ENCODE results near the gene AP2S1. TPM values are rescaled to one million over a fixed set of nuclear protein-coding genes. Genes with fewer than 3 reads are reported as not detected.
"Not testable (repeated sequence)": the region's sequence is repeated elsewhere in the genome, so short reads cannot be mapped to it uniquely, and the experiment has no call there.

AP2S1 gene
- total RNA-seq, 1 donor from 2014 or later, result 217 TPM

- no peak for DNase-seq (ENCODE audit: extremely low read depth, low read depth, low spot score)
These were observed 6.6 kb downstream of the AP2S1 start for GRCh38 chr19:46844067-46844489.

- no peak for DNase-seq (ENCODE audit: extremely low read depth, low read depth, low spot score)
These were observed 7.9 kb downstream of the AP2S1 start for GRCh38 chr19:46842791-46843190.

- no peak for DNase-seq (ENCODE audit: extremely low read depth, low read depth, low spot score)
These were observed 9.1 kb downstream of the AP2S1 start for GRCh38 chr19:46841458-46842083.

GRCh38 chr19:46840498-46840942, 10.1 kb downstream of the AP2S1 start:
- no peak for DNase-seq (ENCODE audit: extremely low read depth, low read depth, low spot score)

- DNase-seq (ENCODE audit: extremely low read depth, low read depth, low spot score), result no peak
These were observed 10.7 kb downstream of the AP2S1 start for GRCh38 chr19:46839752-46840497.

- no peak for DNase-seq (ENCODE audit: extremely low read depth, low read depth, low spot score)
These were observed 12.5 kb downstream of the AP2S1 start for GRCh38 chr19:46838160-46838559.

GRCh38 chr19:46834984-46835383, 15.7 kb downstream of the AP2S1 start:
- DNase-seq (ENCODE audit: extremely low read depth, low read depth, low spot score), result no peak

- DNase-seq (ENCODE audit: extremely low read depth, low read depth, low spot score), result no peak
These were observed 16.5 kb downstream of the AP2S1 start for GRCh38 chr19:46834121-46834520.

GRCh38 chr19:46830864-46831263, 19.8 kb downstream of the AP2S1 start:
- DNase-seq (ENCODE audit: extremely low read depth, low read depth, low spot score), result no peak

- DNase-seq (ENCODE audit: extremely low read depth, low read depth, low spot score), result no peak
These were observed 22.2 kb downstream of the AP2S1 start for GRCh38 chr19:46828484-46828883.

- no peak for DNase-seq (ENCODE audit: extremely low read depth, low read depth, low spot score)
These were observed 25.0 kb downstream of the AP2S1 start for GRCh38 chr19:46825731-46826055.

GRCh38 chr19:46824890-46825730, 25.5 kb downstream of the AP2S1 start:
- no peak for DNase-seq (ENCODE audit: extremely low read depth, low read depth, low spot score)

- DNase-seq (ENCODE audit: extremely low read depth, low read depth, low spot score), result no peak
These were observed 27.6 kb downstream of the AP2S1 start for GRCh38 chr19:46823049-46823448.

- DNase-seq (ENCODE audit: extremely low read depth, low read depth, low spot score), result not testable (repeated sequence)
These were observed 28.2 kb downstream of the AP2S1 start for GRCh38 chr19:46822410-46822787.

GRCh38 chr19:46821512-46822409, 28.9 kb downstream of the AP2S1 start:
- no peak for DNase-seq (ENCODE audit: extremely low read depth, low read depth, low spot score)

GRCh38 chr19:46818812-46819211, 31.8 kb downstream of the AP2S1 start:
- no peak for DNase-seq (ENCODE audit: extremely low read depth, low read depth, low spot score)

GRCh38 chr19:46815833-46816627, 34.6 kb downstream of the AP2S1 start:
- no peak for DNase-seq (ENCODE audit: extremely low read depth, low read depth, low spot score)

GRCh38 chr19:46813839-46814358, 36.7 kb downstream of the AP2S1 start:
- peak; percentile 37 for DNase-seq (ENCODE audit: extremely low read depth, low read depth, low spot score)

GRCh38 chr19:46812977-46813838, 37.4 kb downstream of the AP2S1 start:
- no peak for DNase-seq (ENCODE audit: extremely low read depth, low read depth, low spot score)
